H1 (cell line): Measurements from ENCODE around the gene COL5A1. TPM values are rescaled to one million over a fixed set of nuclear protein-coding genes. Genes with fewer than 3 reads are reported as not detected.

Source experiments
- JUN ChIP-seq: IDR thresholded peaks from 2 replicates; pipeline ENCODE4 v1.6.1; 2011; ENCODE audit warnings: low read depth, mild to moderate bottlenecking, improper control_type of control experiment, low read length
- NANOG ChIP-seq: IDR thresholded peaks from 2 replicates; pipeline ENCODE4 v1.6.1; 2011; ENCODE audit warnings: low read length, low read depth, mild to moderate bottlenecking, inconsistent platforms; ENCODE audit not compliant: insufficient read depth, poor library complexity, severe bottlenecking
- RAD21 ChIP-seq, 2 experiments: IDR thresholded peaks in 1 of 2; conservative IDR thresholded peaks in 1 of 2; 2 replicates each; pipeline ENCODE4 v1.6.1; 2011; ENCODE audit warnings: low read depth in 2 of 2, low read length in 2 of 2, improper control_type of control experiment in 1 of 2, inconsistent platforms in 1 of 2, mild to moderate bottlenecking in 1 of 2, moderate library complexity in 1 of 2
- SRF ChIP-seq: IDR thresholded peaks from 2 replicates; pipeline ENCODE4 v1.6.1; 2011; ENCODE audit warnings: mild to moderate bottlenecking, low read depth, low read length, moderate library complexity
- polyA plus RNA-seq, 7 experiments: library from polyadenylated mRNA; depleted of rRNA in 3 of 7; stranded (reverse) in 5 of 7; unstranded in 2 of 7; fragments of >200 nt in 5 of 7; fragments of 200-250 nt in 2 of 7; gene quantifications; 1 replicate in 5 of 7; 2 replicates in 1 of 7; 4 replicates in 1 of 7; pipeline versions ENCODE4 v1.2.1 to v1.2.3, GENCODE V29; 2011 to 2013; ENCODE audit warnings: missing spikeins in 2 of 7, mixed read lengths in 2 of 7
- total RNA-seq: library from RNA; stranded (reverse); fragmentation: NEBNext Ultra II Directional; extraction: Animal tissue kit (Norgen Biotek cat#: 25700); gene quantifications from 2 replicates; pipeline ENCODE4 v1.2.1, GENCODE V29; 2021
- TF ChIP-seq, protein P1 (sequence below), 3 experiments: IDR thresholded peaks; 1 replicate in 2 of 3; 2 replicates in 1 of 3; pipeline versions ENCODE4 v1.5.1 to v1.6.1; 2011; ENCODE audit warnings: low read length in 3 of 3, mild to moderate bottlenecking in 3 of 3, inconsistent platforms in 2 of 3, low read depth in 1 of 3, moderate library complexity in 1 of 3; ENCODE audit not compliant: insufficient read depth in 1 of 3; ENCODE audit errors: control extremely low read depth in 1 of 3

COL5A1 gene
- total and polyA plus RNA-seq, 2 of the 8 experiments (the other 6 are each of a cell fraction or from before 2014, with no cell fraction given), result 3.8 to 12.0 TPM

DNA sequence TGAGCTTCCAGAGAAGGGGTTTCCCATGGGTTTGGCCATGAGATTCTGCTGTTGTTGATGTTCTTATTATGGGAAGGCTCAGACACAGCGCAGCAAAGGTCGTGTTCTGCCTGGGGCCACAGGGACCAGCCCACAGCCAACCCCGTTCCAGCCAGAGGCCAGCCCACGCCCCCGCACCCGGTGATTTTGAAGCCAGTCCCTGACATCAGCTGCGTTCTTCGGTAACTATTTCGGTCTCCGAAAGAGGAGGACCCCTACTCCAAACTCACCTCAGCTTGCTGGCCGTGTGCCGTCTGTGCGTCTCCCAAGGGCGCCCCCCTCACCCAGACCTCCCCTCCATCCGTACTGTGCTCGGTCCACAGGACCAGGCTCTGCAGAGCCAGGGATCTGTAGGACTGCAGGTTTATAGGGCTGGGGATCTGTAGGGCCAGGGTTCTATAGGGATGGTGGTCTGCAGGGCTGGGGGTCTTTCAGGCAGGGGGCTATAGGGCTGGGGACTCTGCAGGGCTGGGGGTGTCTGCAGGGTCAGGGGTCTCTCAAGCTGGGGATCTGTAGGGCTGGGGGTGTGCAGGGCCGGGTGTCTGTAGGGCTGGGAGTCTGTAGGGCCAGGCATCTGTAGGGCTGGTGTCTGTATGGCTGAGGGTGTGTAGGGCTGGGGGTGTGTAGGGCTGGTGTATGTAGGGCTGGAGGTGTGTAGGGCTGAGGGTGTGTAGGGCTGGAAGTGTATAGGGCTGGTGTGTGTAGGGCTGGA lies 11.8 kb downstream of the COL5A1 start (continued):
- TF ChIP-seq RAD21 (IDR thresholded peaks at IDR 0.05 in 1 of 2, conservative IDR thresholded peaks at IDR 0.05 in 1 of 2; ENCODE audit: low read depth in 2 of 2, low read length in 2 of 2) (no peak), JUN (no peak), NANOG (no peak), SRF (no peak)
- TF ChIP-seq, protein P1, sequence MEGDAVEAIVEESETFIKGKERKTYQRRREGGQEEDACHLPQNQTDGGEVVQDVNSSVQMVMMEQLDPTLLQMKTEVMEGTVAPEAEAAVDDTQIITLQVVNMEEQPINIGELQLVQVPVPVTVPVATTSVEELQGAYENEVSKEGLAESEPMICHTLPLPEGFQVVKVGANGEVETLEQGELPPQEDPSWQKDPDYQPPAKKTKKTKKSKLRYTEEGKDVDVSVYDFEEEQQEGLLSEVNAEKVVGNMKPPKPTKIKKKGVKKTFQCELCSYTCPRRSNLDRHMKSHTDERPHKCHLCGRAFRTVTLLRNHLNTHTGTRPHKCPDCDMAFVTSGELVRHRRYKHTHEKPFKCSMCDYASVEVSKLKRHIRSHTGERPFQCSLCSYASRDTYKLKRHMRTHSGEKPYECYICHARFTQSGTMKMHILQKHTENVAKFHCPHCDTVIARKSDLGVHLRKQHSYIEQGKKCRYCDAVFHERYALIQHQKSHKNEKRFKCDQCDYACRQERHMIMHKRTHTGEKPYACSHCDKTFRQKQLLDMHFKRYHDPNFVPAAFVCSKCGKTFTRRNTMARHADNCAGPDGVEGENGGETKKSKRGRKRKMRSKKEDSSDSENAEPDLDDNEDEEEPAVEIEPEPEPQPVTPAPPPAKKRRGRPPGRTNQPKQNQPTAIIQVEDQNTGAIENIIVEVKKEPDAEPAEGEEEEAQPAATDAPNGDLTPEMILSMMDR (IDR thresholded peaks at IDR 0.05; ENCODE audit: control extremely low read depth in 1 of 3, insufficient read depth in 1 of 3, low read depth in 1 of 3, low read length in 3 of 3), result no peak
